Activated naive CD8-positive, alpha-beta T cell (primary cell): Measurements from ENCODE around the gene SLC22A17.
"Not testable (repeated sequence)": the region's sequence is repeated elsewhere in the genome, so short reads cannot be mapped to it uniquely, and the experiment has no call there.

Experiments
- H3K27ac Mint-ChIP-seq: one replicate; pipeline ENCODE4 v1.8.0; 2021; ENCODE audit warnings: mixed read lengths
- H3K27me3 Mint-ChIP-seq: one replicate; pipeline ENCODE4 v1.8.0; 2021; ENCODE audit warnings: mixed read lengths
- H3K36me3 Mint-ChIP-seq: one replicate; pipeline ENCODE4 v1.8.0; 2021; ENCODE audit warnings: mixed read lengths
- H3K4me1 Mint-ChIP-seq: one replicate; pipeline ENCODE4 v1.8.0; 2021; ENCODE audit warnings: low read depth, mixed read lengths
- H3K4me3 Mint-ChIP-seq: one replicate; pipeline ENCODE4 v1.8.0; 2021; ENCODE audit warnings: mild to moderate bottlenecking, mixed read lengths
- H3K9me3 Mint-ChIP-seq: one replicate; pipeline ENCODE4 v1.8.0; 2021; ENCODE audit warnings: low read depth, mixed read lengths

Gene SLC22A17

DNA sequence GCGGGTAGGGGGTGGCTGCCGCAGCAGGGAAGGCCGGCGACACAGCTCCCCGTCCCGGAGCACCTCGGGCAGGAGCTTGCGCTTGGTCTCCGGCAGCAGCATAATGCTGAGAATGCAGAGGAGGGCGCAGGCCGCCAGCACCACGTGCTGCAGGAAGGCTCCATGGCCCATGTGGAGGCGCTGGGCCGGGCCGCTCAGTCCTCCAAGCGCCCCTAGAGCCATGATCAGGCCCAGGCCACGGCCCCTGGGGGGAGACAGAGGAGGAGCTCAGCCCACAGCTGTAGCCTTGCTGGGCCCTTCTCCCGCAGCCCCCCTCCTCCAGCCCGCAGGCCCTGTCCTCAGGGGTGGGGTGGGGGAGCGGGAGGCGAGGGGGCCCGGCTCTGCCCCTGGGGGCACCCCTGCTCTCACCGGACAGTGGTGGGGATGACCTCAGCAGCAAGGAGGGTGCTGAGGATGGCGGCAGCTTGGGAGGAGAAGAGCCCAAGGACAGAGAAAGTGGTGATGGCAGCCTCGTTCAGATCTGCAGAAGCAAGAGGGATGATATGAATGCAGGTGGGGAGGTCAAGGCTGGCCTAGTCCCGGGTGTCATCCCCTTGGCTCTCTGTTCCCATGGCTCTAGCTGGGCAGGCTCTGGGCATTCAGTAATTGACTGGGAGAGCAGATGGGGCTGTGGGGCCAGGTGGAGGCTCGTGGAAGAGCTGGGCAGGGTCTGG lies 5.8 kb downstream of the SLC22A17 start:
- peaks cover 2% of the 10 kb centered on the region for H3K36me3 Mint-ChIP-seq
- no peak overlapping the region for H3K27ac Mint-ChIP-seq
- peaks cover 4% of the 10 kb centered on the region for H3K4me1 Mint-ChIP-seq
- H3K9me3 Mint-ChIP-seq: no peaks in the 10 kb centered on the region
- no peak overlapping the region for H3K4me3 Mint-ChIP-seq
- H3K27me3 Mint-ChIP-seq: peaks cover 6% of the 10 kb centered on the region

DNA sequence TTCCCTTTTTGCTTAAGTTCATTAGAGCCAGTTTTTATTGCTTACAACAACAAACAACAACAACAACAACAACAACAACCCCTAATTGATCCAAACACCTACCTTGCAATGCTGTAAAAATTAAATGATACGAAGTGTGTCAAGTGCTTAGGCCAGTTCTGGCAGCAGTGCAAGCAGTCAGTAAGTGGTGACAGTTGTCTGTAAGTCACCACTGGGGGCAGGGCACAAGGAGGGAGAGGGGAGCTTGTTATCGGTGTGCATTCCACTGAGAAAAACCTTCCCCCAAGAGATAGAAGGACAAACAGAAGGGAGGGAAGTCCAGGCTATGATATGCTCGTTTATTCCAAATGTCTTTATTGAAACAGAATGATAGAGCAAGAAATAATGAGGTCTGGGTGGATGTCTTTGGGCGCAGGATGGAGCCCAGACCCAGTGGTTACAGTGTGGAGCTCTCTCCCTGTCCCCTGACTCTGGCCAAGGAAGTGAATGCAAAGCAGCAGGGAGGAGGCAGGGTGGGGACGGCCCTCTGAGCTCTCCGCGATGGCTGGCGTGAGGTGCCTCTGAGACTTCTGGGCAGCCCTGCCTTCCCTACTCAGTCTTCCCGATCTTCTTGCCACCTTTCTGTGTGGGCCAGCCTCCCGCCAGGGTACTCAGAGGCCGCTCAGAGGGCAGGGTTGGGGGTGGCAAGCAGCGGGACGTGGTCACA lies 6.5 kb downstream of the SLC22A17 start:
- Mint-ChIP-seq H3K36me3 (peaks cover 2% of the 10 kb centered on the region), H3K4me1 (peaks cover 2% of the 10 kb centered on the region), H3K4me3 (no peak overlapping the region), H3K27ac (no peak overlapping the region), H3K9me3 (no peaks in the 10 kb centered on the region), H3K27me3 (peaks cover 4% of the 10 kb centered on the region)

DNA sequence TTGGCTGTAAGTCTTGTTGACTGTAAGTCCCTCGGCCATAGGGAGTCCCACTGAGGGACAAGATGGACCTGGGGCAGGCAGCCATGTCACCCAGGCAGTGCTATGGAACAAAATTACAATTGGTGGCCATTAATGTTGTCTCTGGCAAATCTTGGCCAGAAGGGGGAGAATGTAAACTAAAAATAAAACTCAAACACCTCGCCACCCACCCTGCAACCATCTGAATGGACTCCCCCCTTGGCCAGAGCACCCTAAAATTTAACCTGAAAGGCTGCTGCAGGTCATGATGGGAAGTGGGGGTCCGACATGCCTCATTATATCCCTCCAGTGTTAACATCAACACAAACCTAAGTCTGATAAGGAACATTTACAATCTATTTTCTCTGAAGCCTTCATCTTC lies 8.2 kb downstream of the SLC22A17 start:
- Mint-ChIP-seq H3K9me3 (no peaks in the 10 kb centered on the region), H3K27ac (no peak overlapping the region), H3K4me3 (no peak overlapping the region), H3K27me3 (no peaks in the 10 kb centered on the region), H3K4me1 (no peaks in the 10 kb centered on the region), H3K36me3 (no peaks in the 10 kb centered on the region)

DNA sequence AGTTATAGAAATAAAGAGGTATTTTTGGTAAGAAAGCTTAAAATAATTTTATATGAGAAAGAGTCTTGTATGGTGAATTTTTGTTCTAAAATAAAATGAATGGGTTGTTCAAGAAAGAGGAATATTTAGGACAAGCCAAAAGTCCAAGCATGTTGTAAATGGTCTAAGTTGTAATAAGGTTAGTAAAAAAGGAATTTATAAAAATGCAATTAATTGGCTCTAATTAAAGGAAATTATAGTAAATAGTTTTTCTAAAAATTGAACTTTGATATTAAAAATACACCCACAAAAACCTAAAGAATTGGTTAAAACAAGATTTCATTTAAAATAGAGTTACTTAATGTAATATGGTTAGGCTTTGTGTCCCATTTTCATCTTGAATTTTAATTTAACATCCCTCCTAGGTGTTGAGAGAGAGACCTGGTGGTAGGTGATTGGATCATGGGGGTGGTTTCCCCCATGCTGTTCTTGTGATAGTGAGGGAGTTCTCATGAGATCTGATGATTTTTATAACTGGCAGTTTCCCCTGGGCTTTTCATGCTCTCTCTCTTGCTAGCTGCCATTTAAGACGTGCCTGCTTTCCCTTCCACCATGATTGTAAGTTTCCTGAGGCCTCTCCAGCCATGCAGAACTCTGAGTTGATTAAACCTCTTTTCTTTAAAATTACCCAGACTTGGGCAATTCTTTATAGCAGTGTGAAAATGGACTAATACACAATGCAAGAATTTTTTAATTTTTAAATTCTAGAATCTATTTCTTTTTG lies 13.0 kb downstream of the SLC22A17 start:
- peaks cover 5% of the 10 kb centered on the region for H3K27me3 Mint-ChIP-seq
- no peak overlapping the region for H3K4me3 Mint-ChIP-seq
- H3K27ac Mint-ChIP-seq: no peak overlapping the region
- H3K4me1 Mint-ChIP-seq: no peaks in the 10 kb centered on the region
- H3K36me3 Mint-ChIP-seq: no peaks in the 10 kb centered on the region
- no peaks in the 10 kb centered on the region for H3K9me3 Mint-ChIP-seq

DNA sequence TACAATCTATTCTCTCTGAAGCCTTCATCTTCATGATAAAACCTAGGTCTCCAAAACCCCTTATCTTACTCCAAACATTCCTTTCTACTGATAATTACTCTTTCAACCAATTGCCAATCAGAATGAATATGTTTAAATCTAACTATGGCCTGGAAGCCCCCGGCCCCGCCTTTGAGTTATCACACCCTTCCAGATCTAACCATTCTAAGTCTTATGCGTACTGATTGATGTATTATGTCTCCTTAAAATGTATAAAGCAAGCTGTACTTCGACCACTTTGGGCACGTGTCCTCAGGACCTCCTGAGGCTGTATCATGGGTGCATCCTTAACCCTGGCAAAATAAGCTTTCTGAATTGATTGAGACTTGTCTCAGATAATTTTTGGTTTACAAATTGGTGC lies 17.1 kb downstream of the SLC22A17 start:
- H3K9me3 Mint-ChIP-seq: no peaks in the 10 kb centered on the region
- no peaks in the 10 kb centered on the region for H3K4me1 Mint-ChIP-seq
- no peak overlapping the region for H3K4me3 Mint-ChIP-seq
- no peak overlapping the region for H3K27ac Mint-ChIP-seq
- H3K27me3 Mint-ChIP-seq: peaks cover 5% of the 10 kb centered on the region
- H3K36me3 Mint-ChIP-seq: no peaks in the 10 kb centered on the region

DNA sequence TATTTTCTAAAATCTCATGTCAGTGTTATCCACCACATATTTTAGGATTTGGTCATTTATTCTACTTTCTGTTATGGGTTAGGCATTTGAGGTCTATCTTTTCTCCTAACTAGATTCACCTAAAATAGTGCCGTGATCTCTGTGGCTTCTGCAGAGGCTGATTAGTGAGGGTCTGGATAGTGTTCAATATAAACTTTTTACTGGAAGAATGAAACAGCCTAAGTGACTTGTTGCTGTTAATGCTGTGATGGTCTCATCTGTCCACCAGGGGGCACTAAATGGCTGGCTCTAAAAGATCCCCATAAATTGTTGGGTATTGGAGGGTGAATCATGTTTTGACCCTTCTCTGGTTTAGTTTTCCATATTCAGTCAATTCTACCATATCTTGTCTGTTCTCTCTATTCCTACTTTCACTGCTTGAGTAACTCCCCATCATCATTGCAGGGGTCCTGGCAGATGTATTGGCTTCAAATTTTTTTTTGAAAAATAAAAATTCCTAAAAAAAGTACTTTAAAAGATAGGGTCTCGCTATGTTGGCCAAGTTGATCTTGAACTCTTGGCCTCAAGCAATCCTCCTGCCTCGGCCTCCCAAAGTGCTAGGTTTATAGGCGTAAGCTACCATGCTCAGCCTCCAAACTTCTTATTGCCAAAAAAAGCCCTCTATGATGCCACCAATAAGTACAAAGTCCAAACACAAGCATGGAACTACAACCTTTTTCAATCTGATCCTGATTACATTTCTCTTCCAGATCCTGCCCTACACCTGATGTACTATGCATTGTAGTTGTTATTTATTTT lies 24.5 kb downstream of the SLC22A17 start:
- H3K36me3 Mint-ChIP-seq: peaks cover 5% of the 10 kb centered on the region
- H3K4me1 Mint-ChIP-seq: peaks cover 8% of the 10 kb centered on the region
- H3K9me3 Mint-ChIP-seq: no peaks in the 10 kb centered on the region
- H3K27me3 Mint-ChIP-seq: no peaks in the 10 kb centered on the region
- no peak overlapping the region for H3K4me3 Mint-ChIP-seq
- no peak overlapping the region for H3K27ac Mint-ChIP-seq

DNA sequence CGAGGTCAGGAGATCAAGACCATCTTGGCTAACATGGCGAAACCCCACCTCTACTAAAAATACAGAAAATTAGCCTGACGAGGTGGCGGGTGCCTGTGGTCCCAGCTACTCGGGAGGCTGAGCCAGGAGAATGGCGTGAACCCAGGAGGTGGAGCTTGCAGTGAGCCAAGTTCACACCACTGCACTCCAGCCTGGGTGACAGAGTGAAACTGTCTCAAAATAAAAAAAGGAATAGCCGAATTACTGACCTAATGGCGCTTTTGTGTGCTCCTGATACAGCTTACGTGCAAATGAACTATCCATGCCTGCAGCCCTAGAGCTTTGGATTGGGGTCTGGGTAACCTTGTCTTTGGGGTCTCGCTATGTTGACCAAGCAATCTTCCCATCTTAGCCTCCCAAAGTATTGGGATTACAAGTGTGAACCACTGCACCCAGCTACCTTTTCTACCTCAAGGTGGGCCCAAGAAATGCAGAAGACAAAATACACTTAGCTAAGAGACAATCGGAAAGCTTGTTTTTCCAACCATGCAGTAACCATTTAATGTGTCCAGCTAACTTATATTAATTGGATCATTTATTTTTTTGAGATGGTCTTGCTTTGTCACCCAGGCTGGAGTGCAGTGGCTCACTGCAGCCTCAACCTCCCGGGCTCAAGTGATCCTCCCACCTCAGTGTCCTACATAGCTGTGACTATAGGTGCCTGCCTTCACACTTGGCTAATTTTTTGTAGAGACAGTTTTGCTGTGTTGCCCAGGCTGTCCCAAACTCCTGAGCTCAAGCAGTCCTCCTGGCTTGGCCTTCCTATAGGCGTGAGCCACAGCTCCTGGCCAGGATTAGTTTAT lies 26.0 kb downstream of the SLC22A17 start:
- Mint-ChIP-seq H3K36me3 (peaks cover 14% of the 10 kb centered on the region), H3K4me1 (peaks cover 18% of the 10 kb centered on the region), H3K27ac (peak overlapping the region; percentile 58), H3K27me3 (no peaks in the 10 kb centered on the region), H3K4me3 (no peak overlapping the region), H3K9me3 (no peaks in the 10 kb centered on the region)

DNA sequence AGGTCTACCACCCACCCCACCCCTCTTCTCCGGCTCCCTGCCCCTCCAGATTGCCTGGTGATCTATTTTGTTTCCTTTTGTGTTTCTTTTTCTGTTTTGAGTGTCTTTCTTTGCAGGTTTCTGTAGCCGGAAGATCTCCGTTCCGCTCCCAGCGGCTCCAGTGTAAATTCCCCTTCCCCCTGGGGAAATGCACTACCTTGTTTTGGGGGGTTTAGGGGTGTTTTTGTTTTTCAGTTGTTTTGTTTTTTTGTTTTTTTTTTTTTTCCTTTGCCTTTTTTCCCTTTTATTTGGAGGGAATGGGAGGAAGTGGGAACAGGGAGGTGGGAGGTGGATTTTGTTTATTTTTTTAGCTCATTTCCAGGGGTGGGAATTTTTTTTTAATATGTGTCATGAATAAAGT lies 26.9 kb downstream of the SLC22A17 start:
- H3K27me3 Mint-ChIP-seq, H3K27ac Mint-ChIP-seq: not testable (repeated sequence)
- H3K36me3 Mint-ChIP-seq: peaks cover 14% of the 10 kb centered on the region

DNA sequence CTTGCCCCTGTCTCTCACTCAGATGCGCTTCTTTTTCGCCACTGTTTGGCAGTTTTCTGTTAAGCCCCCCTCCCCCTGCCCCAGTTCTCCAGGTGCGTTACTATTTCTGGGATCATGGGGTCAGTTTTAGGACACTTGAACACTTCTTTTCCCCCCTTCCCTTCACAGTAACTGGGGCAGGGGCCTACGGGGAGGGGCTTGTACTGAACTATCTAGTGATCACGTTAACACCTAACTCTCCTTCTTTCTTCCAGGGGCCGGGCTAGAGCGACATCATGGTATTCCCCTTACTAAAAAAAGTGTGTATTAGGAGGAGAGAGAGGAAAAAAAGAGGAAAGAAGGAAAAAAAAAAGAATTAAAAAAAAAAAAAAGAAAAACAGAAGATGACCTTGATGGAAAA lies 27.7 kb downstream of the SLC22A17 start:
- Mint-ChIP-seq H3K27ac (no peak overlapping the region), H3K36me3 (peaks cover 14% of the 10 kb centered on the region), H3K27me3 (no peaks in the 10 kb centered on the region), H3K9me3 (no peaks in the 10 kb centered on the region), H3K4me3 (no peak overlapping the region), H3K4me1 (peaks cover 26% of the 10 kb centered on the region)

More for the DNA sequence above, 26.9 kb downstream of the SLC22A17 start:
- H3K4me3 Mint-ChIP-seq, H3K9me3 Mint-ChIP-seq: not testable (repeated sequence)
- H3K4me1 Mint-ChIP-seq: peaks cover 18% of the 10 kb centered on the region

DNA sequence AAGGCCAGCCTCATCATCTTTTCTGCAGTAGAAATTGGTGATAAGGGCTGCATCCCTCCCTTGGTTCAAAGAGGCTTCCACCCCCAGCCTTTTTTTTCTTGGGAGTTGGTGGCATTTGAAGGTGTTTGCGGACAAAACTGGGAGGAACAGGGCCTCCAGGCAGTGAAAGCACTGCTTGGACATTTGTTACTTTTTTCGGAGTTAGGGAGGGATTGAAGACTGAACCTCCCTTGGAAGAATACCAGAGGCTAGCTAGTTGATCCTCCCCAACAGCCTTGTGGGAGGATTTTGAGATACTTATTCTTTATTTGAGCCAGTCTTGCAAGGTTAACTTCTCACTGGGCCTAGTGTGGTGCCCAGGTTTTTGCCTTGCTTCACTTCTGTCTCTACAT lies 28.2 kb downstream of the SLC22A17 start:
- Mint-ChIP-seq H3K27ac (no peak overlapping the region), H3K9me3 (no peaks in the 10 kb centered on the region), H3K27me3 (no peaks in the 10 kb centered on the region), H3K4me3 (no peak overlapping the region), H3K36me3 (peaks cover 16% of the 10 kb centered on the region), H3K4me1 (peaks cover 28% of the 10 kb centered on the region)

DNA sequence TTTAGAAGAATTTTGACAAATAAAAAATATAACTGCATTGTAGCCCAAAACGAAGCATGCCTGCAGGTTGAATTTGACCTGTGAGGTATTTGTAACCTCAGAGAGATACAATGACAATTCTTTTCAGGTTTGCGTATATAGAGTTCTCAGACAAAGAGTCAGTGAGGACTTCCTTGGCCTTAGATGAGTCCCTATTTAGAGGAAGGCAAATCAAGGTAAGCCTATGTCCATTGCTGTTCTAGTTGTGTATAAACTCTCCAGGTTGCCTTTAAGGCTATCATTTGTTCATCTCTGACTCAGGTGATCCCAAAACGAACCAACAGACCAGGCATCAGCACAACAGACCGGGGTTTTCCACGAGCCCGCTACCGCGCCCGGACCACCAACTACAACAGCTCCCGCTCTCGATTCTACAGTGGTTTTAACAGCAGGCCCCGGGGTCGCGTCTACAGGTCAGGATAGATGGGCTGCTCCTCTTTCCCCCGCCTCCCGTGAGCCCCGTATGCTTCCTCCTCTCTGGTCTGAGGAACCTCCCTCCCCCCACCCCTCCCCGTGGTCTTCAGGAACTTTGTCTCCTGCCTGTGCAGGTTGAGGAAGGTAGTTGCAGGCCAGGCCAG lies 28.7 kb downstream of the SLC22A17 start:
- H3K4me1 Mint-ChIP-seq: peaks cover 28% of the 10 kb centered on the region
- H3K36me3 Mint-ChIP-seq: peaks cover 16% of the 10 kb centered on the region
- H3K4me3 Mint-ChIP-seq: no peak overlapping the region
- H3K27ac Mint-ChIP-seq: peak overlapping the region; percentile 28
- no peaks in the 10 kb centered on the region for H3K27me3 Mint-ChIP-seq
- no peaks in the 10 kb centered on the region for H3K9me3 Mint-ChIP-seq

DNA sequence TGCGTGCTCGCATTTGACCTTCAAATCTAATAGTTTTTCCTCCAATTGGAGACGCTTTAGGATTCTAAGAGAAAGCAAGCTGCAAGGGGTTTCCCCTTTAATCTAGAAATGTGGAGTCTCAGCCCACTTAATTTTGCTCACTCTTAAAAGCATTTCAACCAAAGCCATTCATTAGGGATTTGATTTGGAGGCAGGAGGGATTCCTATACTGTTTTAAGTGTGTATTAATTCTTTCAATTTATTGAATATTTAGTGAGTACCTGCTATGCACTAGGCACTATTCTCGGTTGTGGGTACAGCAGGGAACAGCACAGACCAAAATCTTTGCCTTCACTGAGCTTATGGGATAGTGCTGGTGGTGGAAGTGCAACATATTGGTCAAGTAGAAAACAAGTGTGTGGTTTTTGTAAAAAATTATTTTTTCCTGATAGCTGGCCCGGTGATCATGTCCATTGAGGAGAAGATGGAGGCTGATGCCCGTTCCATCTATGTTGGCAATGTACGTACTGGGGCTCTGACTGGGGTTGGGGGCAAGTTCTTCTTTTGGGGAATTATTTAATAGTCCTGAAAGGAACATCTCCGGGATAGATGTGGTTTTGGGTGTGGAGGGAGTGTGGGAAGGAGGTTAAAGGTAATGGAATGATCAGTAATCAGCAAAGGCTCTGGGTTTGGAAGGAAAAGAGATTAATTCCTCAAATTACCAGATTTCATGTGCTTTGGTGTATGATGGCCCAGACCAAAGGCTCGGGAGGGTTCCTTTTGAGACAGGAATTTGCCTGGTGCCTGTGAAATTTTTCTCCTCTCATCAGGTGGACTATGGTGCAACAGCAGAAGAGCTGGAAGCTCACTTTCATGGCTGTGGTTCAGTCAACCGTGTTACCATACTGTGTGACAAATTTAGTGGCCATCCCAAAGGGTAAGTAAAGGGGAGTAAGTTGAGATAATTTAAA lies 29.8 kb downstream of the SLC22A17 start:
- H3K4me1 Mint-ChIP-seq: peaks cover 26% of the 10 kb centered on the region
- H3K27me3 Mint-ChIP-seq: no peaks in the 10 kb centered on the region
- peaks cover 16% of the 10 kb centered on the region for H3K36me3 Mint-ChIP-seq
- H3K27ac Mint-ChIP-seq: peak overlapping the region; percentile 93
- no peaks in the 10 kb centered on the region for H3K9me3 Mint-ChIP-seq
- H3K4me3 Mint-ChIP-seq: peak overlapping the region; percentile 96
